H9 (cell line): Measurements from ENCODE around the gene HMGCS2. TPM values are rescaled to one million over a fixed set of nuclear protein-coding genes. Genes with fewer than 3 reads are reported as not detected.

Experiments
- DNase-seq: peaks from one replicate; pipeline ENCODE4 v3.0.0-alpha.2; 2017
- H2AFZ ChIP-seq: one replicate; pipeline ENCODE4 v1.6.1; 2013; ENCODE audit warnings: mild to moderate bottlenecking, low read length, control low read depth, moderate library complexity
- H2AK5ac ChIP-seq: 2 replicates; pipeline ENCODE4 v1.6.1; 2013; ENCODE audit warnings: low read length, control low read depth, mixed read lengths; ENCODE audit not compliant: insufficient read length
- H2BK120ac ChIP-seq: one replicate; pipeline ENCODE4 v1.6.1; 2013; ENCODE audit warnings: low read depth, mild to moderate bottlenecking, low read length, control low read depth, inconsistent platforms; ENCODE audit not compliant: poor library complexity, severe bottlenecking
- H2BK12ac ChIP-seq: 2 replicates; pipeline ENCODE4 v1.6.1; 2013; ENCODE audit warnings: low read length, control low read depth, mixed read lengths, low read depth; ENCODE audit not compliant: insufficient read length
- H2BK15ac ChIP-seq: 2 replicates; pipeline ENCODE4 v1.6.1; 2013; ENCODE audit warnings: low read depth, low read length, control low read depth
- H2BK20ac ChIP-seq: one replicate; pipeline ENCODE4 v1.6.1; 2013; ENCODE audit warnings: low read depth, mild to moderate bottlenecking, low read length, control low read depth, inconsistent platforms; ENCODE audit not compliant: poor library complexity, severe bottlenecking
- H2BK5ac ChIP-seq: 2 replicates; pipeline ENCODE4 v1.6.1; 2013; ENCODE audit warnings: low read length, control low read depth, mixed read lengths; ENCODE audit not compliant: insufficient read length
- H3K14ac ChIP-seq: 2 replicates; pipeline ENCODE4 v1.6.1; 2013; ENCODE audit warnings: low read length, control low read depth; ENCODE audit not compliant: insufficient read depth
- H3K18ac ChIP-seq: 2 replicates; pipeline ENCODE4 v1.6.1; 2013; ENCODE audit warnings: low read depth, mild to moderate bottlenecking, mixed read lengths, low read length, control low read depth; ENCODE audit not compliant: insufficient read length
- H3K23ac ChIP-seq: 2 replicates; pipeline ENCODE4 v1.6.1; 2013; ENCODE audit warnings: low read length, control low read depth, mixed read lengths, low read depth; ENCODE audit not compliant: insufficient read length
- H3K23me2 ChIP-seq: 2 replicates; pipeline ENCODE4 v1.6.1; 2013; ENCODE audit warnings: low read depth, mild to moderate bottlenecking, mixed read lengths, low read length, control low read depth; ENCODE audit not compliant: insufficient read length, poor library complexity, severe bottlenecking
- H3K27ac ChIP-seq: 2 replicates; pipeline ENCODE4 v1.5.1; 2013; ENCODE audit warnings: low read length, control low read depth, mixed read lengths, low read depth; ENCODE audit not compliant: insufficient read length
- H3K27me3 ChIP-seq: 2 replicates; pipeline ENCODE4 v1.6.1; 2013; ENCODE audit warnings: low read length, control low read depth, inconsistent platforms; ENCODE audit not compliant: insufficient read depth
- H3K4ac ChIP-seq: 2 replicates; pipeline ENCODE4 v1.6.1; 2013; ENCODE audit warnings: low read depth, mild to moderate bottlenecking, control low read depth, inconsistent platforms, low read length, moderate library complexity
- H3K4me1 ChIP-seq: 2 replicates; pipeline ENCODE4 v1.6.1; 2013; ENCODE audit warnings: low read length, control low read depth, inconsistent platforms; ENCODE audit not compliant: insufficient read depth
- H3K4me2 ChIP-seq: 2 replicates; pipeline ENCODE4 v1.6.1; 2013; ENCODE audit warnings: low read length, control low read depth, mixed read lengths; ENCODE audit not compliant: insufficient read length, insufficient read depth
- H3K56ac ChIP-seq: 2 replicates; pipeline ENCODE4 v1.6.1; 2013; ENCODE audit warnings: low read depth, mild to moderate bottlenecking, mixed read lengths, low read length, control low read depth; ENCODE audit not compliant: insufficient read length
- H3K79me1 ChIP-seq: 2 replicates; pipeline ENCODE4 v1.6.1; 2013; ENCODE audit warnings: low read depth, mild to moderate bottlenecking, moderate library complexity, low read length, control low read depth, inconsistent platforms; ENCODE audit not compliant: insufficient read depth, poor library complexity, severe bottlenecking
- H3K79me2 ChIP-seq: 2 replicates; pipeline ENCODE4 v1.6.1; 2013; ENCODE audit warnings: low read length, control low read depth, inconsistent platforms; ENCODE audit not compliant: insufficient read depth
- H3K9ac ChIP-seq: 2 replicates; pipeline ENCODE4 v1.6.1; 2013; ENCODE audit warnings: low read length, control low read depth, mixed read lengths; ENCODE audit not compliant: insufficient read length; ENCODE audit errors: extremely low read depth
- H3K9me3 ChIP-seq: one replicate; pipeline ENCODE4 v1.6.1; 2013; ENCODE audit warnings: low read depth, low read length, inconsistent platforms; ENCODE audit not compliant: control insufficient read depth
- H3T11ph ChIP-seq: one replicate; pipeline ENCODE4 v1.6.1; 2013; ENCODE audit warnings: mild to moderate bottlenecking, low read length, control low read depth, inconsistent platforms
- H4K20me1 ChIP-seq: one replicate; pipeline ENCODE4 v1.6.1; 2013; ENCODE audit not compliant: control insufficient read depth, insufficient read length, insufficient read depth
- H4K5ac ChIP-seq: 2 replicates; pipeline ENCODE4 v1.6.1; 2013; ENCODE audit warnings: low read depth, mild to moderate bottlenecking, mixed read lengths, low read length, control low read depth; ENCODE audit not compliant: insufficient read length
- H4K8ac ChIP-seq: replicated peaks from 2 replicates; pipeline ENCODE4 v1.6.1; 2013; ENCODE audit warnings: low read length, control low read depth, mixed read lengths, low read depth; ENCODE audit not compliant: insufficient read length
- H4K91ac ChIP-seq: 2 replicates; pipeline ENCODE4 v1.6.1; 2013; ENCODE audit warnings: low read depth, mild to moderate bottlenecking, moderate library complexity, mixed read lengths, low read length, control low read depth; ENCODE audit not compliant: insufficient read length
- H3K27ac Mint-ChIP-seq, 3 experiments: 2 replicates in 2 of 3; 3 replicates in 1 of 3; pipeline ENCODE4 v1.8.0; 2020 to 2021; ENCODE audit warnings: mixed read lengths in 3 of 3, mild to moderate bottlenecking in 1 of 3, moderate library complexity in 1 of 3
- H3K27me3 Mint-ChIP-seq: 2 replicates; pipeline ENCODE4 v1.8.0; 2021; ENCODE audit warnings: low read depth, mild to moderate bottlenecking, moderate library complexity, mixed read lengths
- H3K36me3 Mint-ChIP-seq, 3 experiments: 2 replicates in 2 of 3; 3 replicates in 1 of 3; pipeline ENCODE4 v1.8.0; 2020 to 2021; ENCODE audit warnings: low read depth in 3 of 3, mixed read lengths in 3 of 3; ENCODE audit not compliant: insufficient read depth in 1 of 3
- H3K4me1 Mint-ChIP-seq, 2 experiments: 2 replicates each; pipeline ENCODE4 v1.8.0; 2020; ENCODE audit warnings: mixed read lengths in 2 of 2
- H3K4me3 Mint-ChIP-seq, 2 experiments: 2 replicates in 1 of 2; 3 replicates in 1 of 2; pipeline ENCODE4 v1.8.0; 2020 to 2021; ENCODE audit warnings: mild to moderate bottlenecking in 2 of 2, mixed read lengths in 2 of 2, moderate library complexity in 1 of 2
- H3K9me3 Mint-ChIP-seq, 2 experiments: 2 replicates in 1 of 2; 3 replicates in 1 of 2; pipeline ENCODE4 v1.8.0; 2020; ENCODE audit warnings: mild to moderate bottlenecking in 2 of 2, mixed read lengths in 2 of 2, moderate library complexity in 1 of 2
- CTCF ChIP-seq: fragments of 200-600 bp; sonication (generic); conservative IDR thresholded peaks from 3 replicates; pipeline ENCODE4 v1.8.0; 2021; ENCODE audit warnings: antibody characterized with exemption, mild to moderate bottlenecking
- WGBS: extraction: QIAGEN DNeasy Blood & Tissue Kit; methylation state at CpG from one replicate; pipeline ENCODE4 v1.1.7; 2013; ENCODE audit warnings: missing lambda C conversion rate, low lambda C conversion rate, mixed read lengths; ENCODE audit not compliant: insufficient read length; ENCODE audit errors: extremely low coverage; 5-methylcytosine and 5-hydroxymethylcytosine counted together
- total RNA-seq: library from RNA; stranded (reverse); gene quantifications from 2 replicates; pipeline ENCODE4 v1.2.1, GENCODE V29; 2021

Gene HMGCS2
- total RNA-seq, 1 experiment from 2014 or later, result not detected

- no peak for DNase-seq
- no peaks in the 10 kb centered on the region for H3K4me1 ChIP-seq
- H2AFZ ChIP-seq, result no peak overlapping the region
- Mint-ChIP-seq H3K27ac (no peak overlapping the region), H3K4me3 (no peak overlapping the region), H3K9me3 (no peaks in the 10 kb centered on the region), H3K36me3 (no peaks in the 10 kb centered on the region), H3K4me1 (peaks cover 2% of the 10 kb centered on the region in 2 experiments; a peak in 3 of 4 replicates), H3K27me3 (peaks cover 13% of the 10 kb centered on the region)
- no CpG with 5 or more reads among the region's 4 CpGs for WGBS
- H3K4me2 ChIP-seq, result no peak overlapping the region
- no peak overlapping the region for H3K18ac ChIP-seq
- no peak overlapping the region for H4K5ac ChIP-seq
- H3K27ac ChIP-seq, result no peak overlapping the region
- no peaks in the 10 kb centered on the region for H3K79me1 ChIP-seq
- H3K56ac ChIP-seq, result no peak overlapping the region
- no peak overlapping the region for H3K9ac ChIP-seq
- H2BK5ac ChIP-seq, result no peak overlapping the region
- no peaks in the 10 kb centered on the region for H3K27me3 ChIP-seq
- no peak overlapping the region for H2AK5ac ChIP-seq
- H2BK12ac ChIP-seq, result no peak overlapping the region
- no peak overlapping the region for H3K23ac ChIP-seq
- no peak overlapping the region for H2BK20ac ChIP-seq
- H4K91ac ChIP-seq, result no peak overlapping the region
- TF ChIP-seq CTCF, result no peak
- H3K23me2 ChIP-seq, result no peaks in the 10 kb centered on the region
- H3K14ac ChIP-seq, result no peak overlapping the region
- H3K9me3 ChIP-seq, result no peaks in the 10 kb centered on the region
- no peak overlapping the region for H2BK15ac ChIP-seq
- H4K20me1 ChIP-seq, result no peaks in the 10 kb centered on the region
- H2BK120ac ChIP-seq, result no peak overlapping the region
- no peak overlapping the region for H4K8ac ChIP-seq
- H3K79me2 ChIP-seq, result no peaks in the 10 kb centered on the region
- no peak overlapping the region for H3T11ph ChIP-seq
- H3K4ac ChIP-seq, result no peak overlapping the region
Observed at GRCh38 chr1:119752592-119752991, 16.1 kb downstream of the HMGCS2 start.
